Dermis microvascular lymphatic vessel endothelial cell (primary cell): ENCODE results near the gene OGDH. TPM values are rescaled to one million over a fixed set of nuclear protein-coding genes. Genes with fewer than 3 reads are reported as not detected.

ENCODE experiments used
- total RNA-seq: library from RNA; depleted of rRNA; stranded (reverse); fragments of >200 nt; gene quantifications from 2 replicates; pipeline ENCODE4 v1.2.1, GENCODE V29; 2014

OGDH gene
- total RNA-seq, 1 donor from 2014 or later, result 43.0 TPM

Other genes with a start within 250 kb of the OGDH start
- gene NUDCD3, start 116.0 kb upstream of the OGDH start, total RNA-seq, result 60.7 and 72.4 TPM in 2 replicates
- gene NPC1L1, start 65.3 kb upstream of the OGDH start, total RNA-seq, result not detected in 2 replicates
- 25.0 and 54.0 TPM in 2 replicates for gene DDX56, start 32.7 kb upstream of the OGDH start, total RNA-seq
- 45.3 and 66.4 TPM in 2 replicates for gene TMED4, start 24.4 kb upstream of the OGDH start, total RNA-seq
- 5.0 and 7.5 TPM in 2 replicates for gene ZMIZ2, start 142.2 kb downstream of the OGDH start, total RNA-seq
- 1,887 and 2,487 TPM in 2 replicates for gene PPIA, start 190.1 kb downstream of the OGDH start, total RNA-seq
- 168 and 199 TPM in 2 replicates for gene H2AZ2, start 241.5 kb downstream of the OGDH start, total RNA-seq